ENCODE measurements around the gene ACOT7. TPM values are rescaled to one million over a fixed set of nuclear protein-coding genes. Genes with fewer than 3 reads are reported as not detected.

ACOT7 gene
- total and polyA plus RNA-seq, 2 of the 13 experiments (the other 11 are each of a cell fraction or from before 2014, with no cell fraction given): 33.0 to 55.8 TPM

DNA sequence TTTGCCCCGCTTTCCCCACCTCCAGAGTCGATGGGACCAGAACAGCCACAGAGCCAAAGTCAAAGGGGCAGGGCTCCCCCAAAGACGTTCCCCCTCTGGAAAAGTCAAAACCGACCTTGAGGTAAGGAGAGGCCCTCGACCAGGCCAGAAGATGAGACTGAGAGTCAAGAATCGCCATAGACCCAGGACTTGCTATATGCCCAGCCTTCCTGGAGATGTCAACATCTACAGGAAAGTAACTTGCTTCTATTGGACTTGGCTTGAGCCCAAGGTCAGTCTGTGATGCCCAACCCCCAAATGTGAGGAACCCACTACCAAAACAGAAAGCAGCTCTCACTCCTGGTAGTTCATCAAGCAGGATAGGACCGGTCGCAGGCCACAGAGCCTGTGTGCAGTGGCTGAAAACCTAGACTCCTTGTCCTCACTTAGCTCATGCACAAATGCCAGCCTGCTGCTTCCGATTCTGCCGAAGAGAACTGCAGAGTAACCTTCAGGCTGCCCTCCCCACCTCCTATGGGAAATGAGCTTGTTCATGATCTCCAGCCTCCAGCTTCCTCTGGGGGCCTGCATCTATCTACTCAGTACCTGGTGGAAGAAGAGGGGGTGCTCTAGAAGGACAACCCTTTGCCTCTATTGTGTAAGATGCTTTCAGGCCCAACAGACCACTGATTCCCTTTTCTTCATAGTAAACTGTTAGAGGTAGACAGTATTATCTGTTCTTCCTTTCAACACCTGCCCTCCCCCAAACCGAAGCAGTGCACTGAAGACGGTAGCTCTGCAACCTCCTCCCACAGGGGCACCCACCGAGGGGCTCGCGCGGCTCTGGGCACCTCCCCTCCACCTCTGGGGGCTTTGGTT is 1.4 kb downstream of the ACOT7 start (continued):
- no peak for TF ChIP-seq KDM6A (CRISPR knock-in tag; IDR thresholded peaks at IDR 0.05; ENCODE audit: low read depth)
- TF ChIP-seq ZNF572 (CRISPR knock-in tag; IDR thresholded peaks at IDR 0.05): no peak

DNA sequence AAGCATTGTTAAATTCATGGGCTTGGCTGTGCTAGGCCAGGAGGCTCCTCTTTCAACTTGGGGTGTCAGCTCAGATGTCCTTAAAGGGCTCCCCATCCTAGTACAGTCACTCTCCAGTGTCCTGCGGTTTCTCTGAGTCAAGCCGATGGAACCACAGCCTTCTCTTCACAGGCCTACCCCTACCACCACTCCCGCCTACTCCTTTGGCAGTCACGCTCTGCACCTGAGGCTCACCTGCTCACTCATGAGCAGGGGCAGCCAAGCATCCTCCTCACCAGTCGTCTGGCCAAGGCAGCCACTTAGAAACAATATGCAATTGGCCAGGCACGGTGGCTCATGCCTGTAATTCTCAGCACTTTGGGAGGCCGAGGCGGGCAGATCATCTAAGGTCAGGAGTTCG is 3.6 kb downstream of the ACOT7 start:
- FAIRE-seq: no peak
- intact Hi-C loops (cut with micrococcal nuclease; ENCODE audit: unreplicated experiment): loop anchor here (5.0 kb wide), 2 partner anchors 33 to 143 kb away; no protein-coding TSS in a partner anchor
- Histone ChIP-seq H4K20me1 (ENCODE audit: insufficient read depth, low read length) (peaks cover 4% of the 10 kb centered on the region; the same call in 1 of the 2 replicates), H3K9ac (ENCODE audit: insufficient read depth, low read depth, low read length) (no peak overlapping the region), H3K4me1 (ENCODE audit: insufficient read depth, low read length) (peaks cover 26% of the 10 kb centered on the region), H3K79me2 (ENCODE audit: insufficient read depth, low read length) (peaks cover 27% of the 10 kb centered on the region), H3K36me3 (replicated peaks in 1 of 2; ENCODE audit: control insufficient read depth in 1 of 2, insufficient read depth in 2 of 2, low read length in 2 of 2) (no peaks in the 10 kb centered on the region), H3K4me2 (ENCODE audit: low read depth, low read length) (no peak overlapping the region), H2AFZ (ENCODE audit: low read length) (no peak overlapping the region), H3K27me3 (ENCODE audit: control insufficient read depth in 1 of 2, insufficient read depth in 2 of 2, low read length in 2 of 2) (no peaks in the 10 kb centered on the region), H3K9me3 (ENCODE audit: low read length) (no peaks in the 10 kb centered on the region), H3K27ac (ENCODE audit: extremely low read length, insufficient read depth, low read length) (no peak overlapping the region), H3K4me3 (replicated peaks in 1 of 3; ENCODE audit: insufficient read depth in 1 of 3, low read depth in 2 of 3, low read length in 3 of 3) (no peak overlapping the region)
- in situ Hi-C loops (cut with HindIII; ENCODE audit: extremely low pct_ligation_motif_present, low pct_unique_long_range_greater_than_20kb): no loop called here
- ATAC-seq: no peak
- no peak for TF ChIP-seq KDM6A (CRISPR knock-in tag; IDR thresholded peaks at IDR 0.05; ENCODE audit: low read depth)
- TF ChIP-seq POGZ (CRISPR knock-in tag; IDR thresholded peaks at IDR 0.05): no peak
- no peak for TF ChIP-seq GTF2F1 (IDR thresholded peaks at IDR 0.05; ENCODE audit: low read length)
- TF ChIP-seq PRMT3 (CRISPR knock-in tag; IDR thresholded peaks at IDR 0.05; ENCODE audit: borderline replicate concordance, low read depth): no peak
- ChIA-PET CTCF (ENCODE audit: low intra/inter-chr PET ratio, low total read pairs) (no interaction called here), POLR2A (no interaction called here)
- no TSS peak for BruUV-seq (replicated peaks)
- 97% methylated on average over 9 of the region's 9 CpGs for WGBS (ENCODE audit: low lambda C conversion rate)
- no peak for DNase-seq (ENCODE audit: low spot score)

DNA sequence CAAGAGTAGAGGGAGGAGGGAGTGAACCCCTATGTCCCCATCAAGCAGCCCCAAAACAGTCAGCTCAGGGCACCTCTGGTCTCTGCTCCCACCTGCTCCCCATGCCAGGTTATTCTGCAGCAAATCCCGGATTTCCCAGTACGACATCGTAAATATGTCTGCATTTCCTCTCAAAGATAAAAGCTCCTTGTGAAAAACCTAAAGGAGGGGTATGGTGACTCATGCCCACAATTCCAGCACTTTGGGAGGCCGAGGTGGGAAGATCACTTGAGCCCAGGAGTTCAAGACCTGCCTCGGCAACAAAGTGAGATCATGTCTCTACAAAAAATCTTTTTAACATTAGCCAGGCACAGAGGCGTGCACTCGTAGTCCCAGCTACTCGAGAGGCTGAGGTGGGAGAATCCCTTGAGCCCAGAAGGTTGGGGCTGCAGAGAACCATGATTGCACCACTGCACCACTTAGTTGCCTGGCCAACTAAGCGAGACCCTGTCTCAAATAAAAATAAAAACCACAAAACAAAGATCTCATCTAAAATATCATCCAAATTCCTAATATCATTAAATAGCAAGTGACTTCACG is 7.1 kb downstream of the ACOT7 start:
- Histone ChIP-seq H4K20me1 (ENCODE audit: insufficient read depth, low read length) (no peaks in the 10 kb centered on the region), H3K9ac (ENCODE audit: insufficient read depth, low read depth, low read length) (no peak overlapping the region), H3K4me3 (replicated peaks in 1 of 3; ENCODE audit: insufficient read depth in 1 of 3, low read depth in 2 of 3, low read length in 3 of 3) (no peak overlapping the region), H2AFZ (ENCODE audit: low read length) (no peak overlapping the region), H3K4me1 (ENCODE audit: insufficient read depth, low read length) (peaks cover 4% of the 10 kb centered on the region), H3K27ac (ENCODE audit: extremely low read length, insufficient read depth, low read length) (no peak overlapping the region), H3K27me3 (ENCODE audit: control insufficient read depth in 1 of 2, insufficient read depth in 2 of 2, low read length in 2 of 2) (no peaks in the 10 kb centered on the region), H3K79me2 (ENCODE audit: insufficient read depth, low read length) (peaks cover 16% of the 10 kb centered on the region), H3K9me3 (ENCODE audit: low read length) (no peaks in the 10 kb centered on the region), H3K4me2 (ENCODE audit: low read depth, low read length) (no peak overlapping the region), H3K36me3 (replicated peaks in 1 of 2; ENCODE audit: control insufficient read depth in 1 of 2, insufficient read depth in 2 of 2, low read length in 2 of 2) (no peaks in the 10 kb centered on the region; a peak in 1 of 5 replicates)
- in situ Hi-C loops (cut with HindIII; ENCODE audit: extremely low pct_ligation_motif_present, low pct_unique_long_range_greater_than_20kb) (no loop called here), intact Hi-C loops (cut with micrococcal nuclease; ENCODE audit: unreplicated experiment) (no loop called here)
- ATAC-seq: no peak
- DNase-seq (ENCODE audit: low spot score): no peak
- WGBS (ENCODE audit: low lambda C conversion rate): 95% methylated on average over 10 of the region's 10 CpGs
- TF ChIP-seq, protein P1, sequence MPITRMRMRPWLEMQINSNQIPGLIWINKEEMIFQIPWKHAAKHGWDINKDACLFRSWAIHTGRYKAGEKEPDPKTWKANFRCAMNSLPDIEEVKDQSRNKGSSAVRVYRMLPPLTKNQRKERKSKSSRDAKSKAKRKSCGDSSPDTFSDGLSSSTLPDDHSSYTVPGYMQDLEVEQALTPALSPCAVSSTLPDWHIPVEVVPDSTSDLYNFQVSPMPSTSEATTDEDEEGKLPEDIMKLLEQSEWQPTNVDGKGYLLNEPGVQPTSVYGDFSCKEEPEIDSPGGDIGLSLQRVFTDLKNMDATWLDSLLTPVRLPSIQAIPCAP (CRISPR knock-in tag; IDR thresholded peaks at IDR 0.05; ENCODE audit: low read depth): no peak
- ChIA-PET POLR2A (no interaction called here), CTCF (ENCODE audit: low intra/inter-chr PET ratio, low total read pairs) (no interaction called here)
- no peak for FAIRE-seq
- no TSS peak for BruUV-seq (replicated peaks)

All from HepG2 (cell line).